ENCODE data around the gene DENND2A.
"Not testable (repeated sequence)": the region's sequence is repeated elsewhere in the genome, so short reads cannot be mapped to it uniquely, and the experiment has no call there.

Gene DENND2A

DNA sequence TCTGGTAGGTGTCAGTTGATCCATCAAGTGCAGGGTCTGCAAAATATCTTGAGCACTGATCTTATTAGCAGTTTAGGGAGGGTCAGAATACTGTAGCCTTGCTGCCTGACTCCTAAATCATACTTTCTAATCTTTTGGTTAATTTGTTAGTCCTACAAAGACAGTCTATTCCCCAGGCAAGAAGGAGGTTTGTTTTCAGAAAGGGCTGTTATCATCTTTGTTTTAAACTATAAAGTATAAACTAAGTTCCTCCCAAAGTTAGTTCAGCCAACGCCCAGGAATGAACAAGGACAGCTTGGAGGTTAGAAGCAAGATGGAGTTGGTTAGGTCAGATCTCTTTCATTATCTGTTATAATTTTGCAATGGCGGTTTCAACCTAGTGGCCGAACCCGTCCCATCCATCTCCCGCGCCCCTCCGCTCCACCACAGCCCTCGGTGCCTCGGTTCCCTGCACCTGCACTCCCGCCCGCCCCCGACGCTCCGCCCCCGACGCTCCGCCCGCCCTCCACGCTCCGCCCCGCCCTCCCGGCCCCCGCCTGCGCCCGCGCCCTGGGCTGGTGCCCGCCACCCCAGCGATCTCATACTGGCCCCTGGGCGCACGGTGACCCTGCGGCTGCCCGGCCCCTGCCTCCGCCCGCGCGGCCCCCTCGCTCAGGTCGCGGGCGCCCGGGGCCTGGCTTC lies 31.9 kb upstream of the DENND2A start, which contains the start of gene ADCK2:
Gene ADCK2 (plus strand): TSS at position 564 of the 681 bp plus-strand sequence. CDS start 386 bp downstream, outside the sequence.
- peak; percentile 58 to 65 for DNase-seq

DNA sequence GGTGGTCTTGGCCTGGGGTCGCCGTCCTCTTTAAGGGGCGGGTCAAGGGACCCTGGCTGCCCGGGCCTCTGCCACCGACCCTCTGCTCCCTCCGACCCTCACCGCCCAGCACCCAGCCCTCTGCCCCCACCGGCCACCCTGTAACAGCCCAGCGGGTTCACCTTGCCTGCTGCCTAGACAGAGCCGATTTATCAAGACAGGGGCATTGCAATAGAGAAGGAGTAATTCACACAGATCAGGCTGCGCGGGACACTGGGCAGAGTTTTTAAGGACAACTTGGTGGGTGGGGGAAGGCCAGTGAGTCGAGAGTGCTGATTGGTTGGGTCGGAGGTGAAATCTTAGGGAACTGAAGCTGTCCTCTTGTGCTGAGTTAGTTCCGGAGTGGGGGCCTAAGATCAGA lies 31.4 kb upstream of the DENND2A start:
- DNase-seq = no peak

GRCh38 chr7:140670343-140670935 lies 29.8 kb upstream of the DENND2A start:
- no peak for DNase-seq

GRCh38 chr7:140669862-140670261 lies 29.2 kb upstream of the DENND2A start:
- not testable (repeated sequence) for DNase-seq

DNA sequence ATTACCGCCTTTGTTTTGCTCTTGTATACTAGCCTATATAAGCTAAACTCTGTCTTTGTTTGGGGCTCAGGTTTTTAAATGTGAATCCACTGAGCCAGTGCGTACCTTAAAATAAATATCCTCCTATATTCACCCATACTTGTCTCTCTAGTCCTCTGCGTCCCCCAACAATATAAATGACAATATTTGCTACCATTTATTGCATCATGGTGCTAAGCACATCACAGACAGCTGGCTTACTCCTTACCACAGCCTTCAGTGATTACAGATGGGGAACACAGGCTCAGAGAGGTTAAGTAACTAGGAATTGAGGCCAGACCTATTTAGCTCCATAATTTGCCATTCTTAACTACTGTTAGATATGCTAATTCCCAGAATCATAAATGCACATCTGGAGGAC lies 28.7 kb upstream of the DENND2A start:
- DNase-seq = no peak

- no peak for DNase-seq
Observed at GRCh38 chr7:140668641-140669040, 28.0 kb upstream of the DENND2A start.

- DNase-seq = no peak
Observed at GRCh38 chr7:140667476-140667875, 26.9 kb upstream of the DENND2A start.

DNA sequence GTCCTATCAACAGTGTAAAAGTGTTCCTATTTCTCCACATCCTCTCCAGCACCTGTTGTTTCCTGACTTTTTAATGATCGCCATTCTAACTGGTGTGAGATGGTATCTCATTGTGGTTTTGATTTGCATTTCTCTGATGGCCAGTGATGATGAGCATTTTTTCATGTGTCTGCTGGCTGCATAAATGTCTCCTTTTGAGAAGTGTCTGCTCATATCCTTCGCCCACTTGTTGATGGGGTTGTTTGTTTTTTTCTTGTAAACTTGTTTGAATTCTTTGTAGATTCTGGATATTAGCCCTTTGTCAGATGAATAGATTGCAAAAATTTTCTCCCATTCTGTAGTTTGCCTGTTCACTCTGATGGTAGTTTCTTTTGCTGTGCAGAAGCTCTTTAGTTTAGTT lies 22.3 kb upstream of the DENND2A start:
- DNase-seq = not testable (repeated sequence)

GRCh38 chr7:140661124-140661523 lies 20.5 kb upstream of the DENND2A start:
- DNase-seq = no peak

GRCh38 chr7:140659856-140660255 lies 19.2 kb upstream of the DENND2A start:
- DNase-seq = no peak

- DNase-seq = no peak
Observed at GRCh38 chr7:140657891-140658290, 17.3 kb upstream of the DENND2A start.

DNA sequence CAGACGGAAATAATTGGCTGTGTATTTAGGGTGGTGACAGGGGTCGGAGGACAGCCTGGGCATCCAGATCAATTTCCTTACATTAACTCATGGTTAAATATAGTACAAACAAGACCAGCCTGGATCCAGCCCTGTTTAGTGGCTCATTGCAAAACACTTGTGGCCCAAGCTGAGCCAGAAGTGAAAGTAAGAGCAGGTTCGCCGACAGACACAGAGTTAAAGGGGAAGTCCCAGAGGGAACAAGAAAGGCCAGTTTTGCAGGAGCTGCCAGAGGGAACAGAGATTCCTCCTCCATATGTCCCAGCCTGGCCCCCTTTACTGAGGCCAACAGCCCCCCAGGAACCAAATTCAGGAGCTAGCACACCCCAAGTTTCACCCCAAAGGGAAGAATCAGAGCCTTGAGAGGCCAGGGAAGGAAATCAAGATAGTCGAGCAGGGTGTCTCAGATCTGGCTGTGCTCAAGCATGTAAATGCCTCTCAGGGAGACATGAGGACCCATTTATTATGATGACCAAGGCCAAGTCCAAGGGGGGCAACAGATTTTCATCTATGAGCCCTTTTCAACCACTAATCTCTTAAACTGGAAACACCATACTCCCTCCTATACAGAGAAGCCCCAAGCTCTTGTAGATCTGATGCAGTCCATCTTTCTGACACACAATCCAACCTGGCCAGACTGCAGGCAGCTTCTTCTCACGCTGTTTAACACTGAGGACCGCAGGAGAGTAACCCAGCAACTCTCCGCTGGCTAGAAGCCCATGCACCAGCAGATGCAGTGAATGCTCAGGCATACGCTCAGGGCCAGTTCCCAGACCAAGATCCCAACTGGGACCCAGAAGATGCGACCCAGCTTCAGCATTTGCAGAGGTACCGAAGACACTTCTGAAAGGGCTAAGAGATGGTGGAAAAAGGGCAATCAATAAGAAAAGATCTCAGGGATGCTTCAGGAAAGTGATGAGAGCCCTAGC lies 16.2 kb upstream of the DENND2A start:
- DNase-seq = no peak

GRCh38 chr7:140655511-140656408 lies 15.1 kb upstream of the DENND2A start:
- no peak for DNase-seq

GRCh38 chr7:140654661-140655060 lies 14.0 kb upstream of the DENND2A start:
- no peak for DNase-seq

DNA sequence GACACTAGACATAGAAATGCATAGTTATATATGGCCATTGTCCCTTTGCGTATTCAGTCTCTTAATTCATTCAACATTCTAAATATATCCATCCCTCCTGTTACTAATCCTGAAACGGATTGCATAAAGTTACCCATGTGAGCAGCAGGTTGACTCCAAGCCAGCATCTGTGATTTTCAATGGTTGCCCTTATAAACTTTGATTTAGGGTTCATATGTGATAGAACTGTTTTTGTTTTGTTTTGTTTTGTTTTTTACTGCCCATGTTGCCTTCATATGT lies 13.4 kb upstream of the DENND2A start:
- DNase-seq = no peak

GRCh38 chr7:140653319-140654108 lies 12.9 kb upstream of the DENND2A start:
- DNase-seq = peak; percentile 84 to 91

- no peak for DNase-seq
Observed at GRCh38 chr7:140650367-140650766, 9.8 kb upstream of the DENND2A start.

DNA sequence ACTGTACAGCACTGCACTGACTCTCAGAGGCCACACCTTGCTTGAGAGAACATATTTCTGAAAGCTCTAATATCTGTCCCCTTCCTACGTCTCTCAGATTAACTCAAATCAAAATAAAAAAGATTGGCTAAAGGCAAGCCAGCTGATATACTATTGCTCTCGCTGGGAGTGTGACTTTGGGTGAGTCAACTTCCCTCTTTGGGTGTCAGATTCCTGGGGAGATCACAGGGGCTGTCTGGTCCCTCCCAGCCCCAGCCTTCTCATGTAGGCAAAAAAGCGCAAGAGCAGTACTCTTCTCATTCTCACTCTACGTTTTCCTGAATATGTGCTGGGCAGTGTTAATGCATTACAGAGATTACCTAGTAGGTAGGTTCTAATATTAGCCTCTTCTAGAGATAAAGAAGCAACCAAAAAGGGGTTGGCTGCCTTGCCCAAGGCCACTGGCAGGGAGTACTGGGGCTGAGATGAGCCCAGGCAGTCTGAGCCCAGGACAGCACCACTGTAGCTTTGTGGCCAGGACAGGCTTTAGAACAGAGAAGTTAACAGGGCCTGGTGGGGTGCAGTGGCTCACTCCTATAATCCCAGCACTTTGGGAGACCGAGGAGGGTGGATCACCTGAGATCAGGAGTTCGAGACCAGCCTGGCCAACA lies 9.1 kb upstream of the DENND2A start:
- no peak for DNase-seq

DNA sequence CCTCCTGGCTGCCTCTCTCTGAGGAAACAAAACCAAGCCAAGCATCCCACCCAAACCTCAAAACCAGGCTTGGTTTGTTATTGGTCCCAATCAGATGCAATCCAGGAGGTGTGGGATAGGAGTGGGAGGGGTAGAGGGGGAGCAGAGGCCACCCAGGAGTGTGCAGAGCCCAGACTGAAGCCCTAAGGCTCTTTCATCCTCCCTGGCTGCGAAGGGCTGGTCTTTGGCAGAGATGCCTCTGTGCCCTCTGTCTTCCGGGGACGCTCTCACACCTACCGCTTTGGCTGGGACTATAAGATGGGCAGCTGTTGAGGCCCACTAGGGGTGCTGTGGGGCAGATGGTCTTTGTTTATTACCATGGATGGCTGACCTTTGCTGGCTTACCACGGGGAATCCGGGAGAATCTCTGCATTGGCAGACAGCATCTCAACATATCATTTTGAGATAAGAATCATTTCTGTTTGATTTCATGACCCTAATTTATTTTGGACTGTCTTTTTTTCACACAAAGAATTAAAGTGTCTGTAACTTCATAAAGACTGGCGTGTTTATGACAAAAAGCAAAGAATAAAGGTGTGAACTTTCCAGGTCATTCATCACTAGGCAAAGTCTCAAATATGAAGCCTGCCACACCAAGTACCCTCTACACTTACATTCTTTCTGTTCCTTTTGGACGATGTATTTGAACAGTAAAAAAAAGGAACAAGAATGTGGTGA lies 6.5 kb upstream of the DENND2A start:
- peak; percentile 25 to 78 for DNase-seq

GRCh38 chr7:140645166-140645900 lies 4.7 kb upstream of the DENND2A start:
- no peak for DNase-seq
